Heart left ventricle (tissue), 13 donors: ENCODE measurements around the gene SNX8.

Experiments
- CTCF ChIP-seq, 12 donors: fragments of 200-600 bp; sonication (generic) in 4 of 12; IDR thresholded peaks; one replicate each; pipeline versions ENCODE4 v1.5.0 to v1.8.0; 2018 to 2022; ENCODE audit warnings: antibody characterized with exemption in 12 of 12, mild to moderate bottlenecking in 5 of 12
- POLR2A ChIP-seq, 2 donors: fragments of 450-650 bp; IDR thresholded peaks; one replicate each; pipeline ENCODE4 v1.6.1; 2017; ENCODE audit warnings: antibody characterized with exemption in 2 of 2, mild to moderate bottlenecking in 2 of 2, moderate library complexity in 2 of 2
- donor health status: ischemic (EF 13 %, LVEDD 7.1; RV severe dilation, severe dysfunction).
- donor health status: DM: no; HTN: yes; CAD: no.
- donor health status: DM: no; HTN: no; CAD: no.
- donor health status: ischemic (EF 25% LVEDD 6.9; RV normal size, moderate dysfunction).
- donor health status: ischemic (EF 25% LVEDD 5.7; RV mildly dilated, moderate dysfunction).
- donor health status: ischemic (EF 35%, LVEDD 5.7; RV mildly dilated, moderate dysfunction).
- donor health status: nonischemic (EF 11% LVEDD 7.7; RV severe dilation, severe dysfunction).
- donor health status: DM: yes; HTN: yes; CAD: no.
- donor health status: PGD.
- donor health status: ischemic (EF 29% LVEDD 5.4; RV normal size, mild dysfunction).
- donor health status: nonischemic (EF 23%, LVEDD 6.1; RV moderate dilation, normal function).

GRCh38 chr7:2219136-2219535 is 95.1 kb downstream of the SNX8 start:
- TF ChIP-seq POLR2A (IDR thresholded peaks at IDR 0.05) (no peak), CTCF (IDR thresholded peaks at IDR 0.05) (no peak)
